ENCODE results near the gene SHISA6. TPM values are rescaled to one million over a fixed set of nuclear protein-coding genes. Genes with fewer than 3 reads are reported as not detected.

The SHISA6 gene
- total RNA-seq, 1 donor from 2014 or later, result not detected

GRCh38 chr17:11488407-11488806 is 247.4 kb downstream of the SHISA6 start:
- DNase-seq, result no peak
- Mint-ChIP-seq H3K4me1 (no peaks in the 10 kb centered on the region), H3K36me3 (ENCODE audit: low read depth) (no peaks in the 10 kb centered on the region), H3K4me3 (no peak overlapping the region), H3K27ac (no peak overlapping the region), H3K9me3 (peaks cover 17% of the 10 kb centered on the region), H3K27me3 (no peaks in the 10 kb centered on the region)
- intact Hi-C loops (cut with micrococcal nuclease), result no loop called here

GRCh38 chr17:11490171-11490755 is 249.2 kb downstream of the SHISA6 start:
- Mint-ChIP-seq H3K4me1 (no peaks in the 10 kb centered on the region), H3K27me3 (no peaks in the 10 kb centered on the region), H3K36me3 (ENCODE audit: low read depth) (no peaks in the 10 kb centered on the region), H3K4me3 (no peak overlapping the region), H3K27ac (no peak overlapping the region), H3K9me3 (peaks cover 17% of the 10 kb centered on the region)
- no peak for DNase-seq
- intact Hi-C loops (cut with micrococcal nuclease), result no loop called here

- H3K4me3 Mint-ChIP-seq, result no peak overlapping the region
Measured at GRCh38 chr17:11492511-11492910, 251.5 kb downstream of the SHISA6 start.

GRCh38 chr17:11493936-11494335 is 252.9 kb downstream of the SHISA6 start:
- H3K27me3 Mint-ChIP-seq, result no peaks in the 10 kb centered on the region
- no peaks in the 10 kb centered on the region for H3K36me3 Mint-ChIP-seq (ENCODE audit: low read depth)
- H3K27ac Mint-ChIP-seq, result no peak overlapping the region
- no peak overlapping the region for H3K4me3 Mint-ChIP-seq
- DNase-seq, result no peak
- peaks cover 14% of the 10 kb centered on the region for H3K9me3 Mint-ChIP-seq
- intact Hi-C loops (cut with micrococcal nuclease), result no loop called here
- no peaks in the 10 kb centered on the region for H3K4me1 Mint-ChIP-seq

More at GRCh38 chr17:11492511-11492910, 251.5 kb downstream of the SHISA6 start:
- Mint-ChIP-seq H3K9me3 (peaks cover 14% of the 10 kb centered on the region), H3K36me3 (ENCODE audit: low read depth) (no peaks in the 10 kb centered on the region), H3K4me1 (no peaks in the 10 kb centered on the region), H3K27ac (no peak overlapping the region), H3K27me3 (no peaks in the 10 kb centered on the region)
- no peak for DNase-seq
- intact Hi-C loops (cut with micrococcal nuclease), result no loop called here

GRCh38 chr17:11495613-11496012 is 254.6 kb downstream of the SHISA6 start:
- Mint-ChIP-seq H3K27ac (no peak overlapping the region), H3K9me3 (peaks cover 8% of the 10 kb centered on the region), H3K4me3 (no peak overlapping the region), H3K36me3 (ENCODE audit: low read depth) (no peaks in the 10 kb centered on the region), H3K4me1 (no peaks in the 10 kb centered on the region), H3K27me3 (no peaks in the 10 kb centered on the region)
- DNase-seq, result no peak
- intact Hi-C loops (cut with micrococcal nuclease), result no loop called here

- Mint-ChIP-seq H3K27ac (no peak overlapping the region), H3K4me1 (no peaks in the 10 kb centered on the region), H3K4me3 (no peak overlapping the region), H3K9me3 (peaks cover 6% of the 10 kb centered on the region), H3K27me3 (no peaks in the 10 kb centered on the region), H3K36me3 (ENCODE audit: low read depth) (no peaks in the 10 kb centered on the region)
- DNase-seq, result no peak
- intact Hi-C loops (cut with micrococcal nuclease), result no loop called here
Measured at GRCh38 chr17:11499881-11500280, 258.9 kb downstream of the SHISA6 start.

- DNase-seq, result no peak
- H3K27me3 Mint-ChIP-seq, result no peaks in the 10 kb centered on the region
- H3K27ac Mint-ChIP-seq, result no peak overlapping the region
- H3K36me3 Mint-ChIP-seq (ENCODE audit: low read depth), result no peaks in the 10 kb centered on the region
- H3K4me3 Mint-ChIP-seq, result no peak overlapping the region
- H3K4me1 Mint-ChIP-seq, result no peaks in the 10 kb centered on the region
- peaks cover 6% of the 10 kb centered on the region for H3K9me3 Mint-ChIP-seq
- intact Hi-C loops (cut with micrococcal nuclease), result no loop called here
Measured at GRCh38 chr17:11503308-11504035, 262.5 kb downstream of the SHISA6 start.

- peaks cover 6% of the 10 kb centered on the region for H3K9me3 Mint-ChIP-seq
- H3K27me3 Mint-ChIP-seq, result no peaks in the 10 kb centered on the region
- H3K4me1 Mint-ChIP-seq, result no peaks in the 10 kb centered on the region
- intact Hi-C loops (cut with micrococcal nuclease), result no loop called here
- no peak for DNase-seq
- H3K36me3 Mint-ChIP-seq (ENCODE audit: low read depth), result no peaks in the 10 kb centered on the region
- no peak overlapping the region for H3K4me3 Mint-ChIP-seq
- H3K27ac Mint-ChIP-seq, result no peak overlapping the region
Measured at GRCh38 chr17:11506635-11507034, 265.6 kb downstream of the SHISA6 start.

GRCh38 chr17:11511696-11512095 is 270.7 kb downstream of the SHISA6 start:
- Mint-ChIP-seq H3K27ac (no peak overlapping the region), H3K9me3 (no peaks in the 10 kb centered on the region), H3K4me3 (no peak overlapping the region), H3K4me1 (no peaks in the 10 kb centered on the region), H3K27me3 (no peaks in the 10 kb centered on the region), H3K36me3 (ENCODE audit: low read depth) (no peaks in the 10 kb centered on the region)
- intact Hi-C loops (cut with micrococcal nuclease), result no loop called here
- DNase-seq, result no peak

GRCh38 chr17:11514565-11514964 is 273.6 kb downstream of the SHISA6 start:
- Mint-ChIP-seq H3K27me3 (no peaks in the 10 kb centered on the region), H3K27ac (no peak overlapping the region), H3K36me3 (ENCODE audit: low read depth) (no peaks in the 10 kb centered on the region), H3K4me1 (no peaks in the 10 kb centered on the region), H3K9me3 (no peaks in the 10 kb centered on the region), H3K4me3 (no peak overlapping the region)
- no peak for DNase-seq
- intact Hi-C loops (cut with micrococcal nuclease), result no loop called here

GRCh38 chr17:11514981-11515680 is 274.1 kb downstream of the SHISA6 start:
- H3K27me3 Mint-ChIP-seq, result no peaks in the 10 kb centered on the region
- DNase-seq, result no peak
- H3K9me3 Mint-ChIP-seq, result no peaks in the 10 kb centered on the region
- no peaks in the 10 kb centered on the region for H3K4me1 Mint-ChIP-seq
- intact Hi-C loops (cut with micrococcal nuclease), result no loop called here
- no peak overlapping the region for H3K27ac Mint-ChIP-seq
- H3K36me3 Mint-ChIP-seq (ENCODE audit: low read depth), result no peaks in the 10 kb centered on the region
- H3K4me3 Mint-ChIP-seq, result no peak overlapping the region

- no peaks in the 10 kb centered on the region for H3K36me3 Mint-ChIP-seq (ENCODE audit: low read depth)
- intact Hi-C loops (cut with micrococcal nuclease), result no loop called here
- DNase-seq, result no peak
- no peaks in the 10 kb centered on the region for H3K9me3 Mint-ChIP-seq
- no peaks in the 10 kb centered on the region for H3K27me3 Mint-ChIP-seq
- no peak overlapping the region for H3K4me3 Mint-ChIP-seq
- H3K4me1 Mint-ChIP-seq, result no peaks in the 10 kb centered on the region
- H3K27ac Mint-ChIP-seq, result no peak overlapping the region
Measured at GRCh38 chr17:11515901-11516300, 274.9 kb downstream of the SHISA6 start.

- intact Hi-C loops (cut with micrococcal nuclease), result no loop called here
- no peak for DNase-seq
- no peaks in the 10 kb centered on the region for H3K4me1 Mint-ChIP-seq
- H3K36me3 Mint-ChIP-seq (ENCODE audit: low read depth), result no peaks in the 10 kb centered on the region
- no peak overlapping the region for H3K27ac Mint-ChIP-seq
- peaks cover 25% of the 10 kb centered on the region for H3K9me3 Mint-ChIP-seq
- H3K27me3 Mint-ChIP-seq, result no peaks in the 10 kb centered on the region
- no peak overlapping the region for H3K4me3 Mint-ChIP-seq
Measured at GRCh38 chr17:11535231-11535630, 294.2 kb downstream of the SHISA6 start.

- H3K36me3 Mint-ChIP-seq (ENCODE audit: low read depth), result no peaks in the 10 kb centered on the region
- no peak overlapping the region for H3K4me3 Mint-ChIP-seq
- H3K4me1 Mint-ChIP-seq, result no peaks in the 10 kb centered on the region
- peaks cover 19% of the 10 kb centered on the region for H3K9me3 Mint-ChIP-seq
- DNase-seq, result no peak
- H3K27me3 Mint-ChIP-seq, result no peaks in the 10 kb centered on the region
- intact Hi-C loops (cut with micrococcal nuclease), result no loop called here
- H3K27ac Mint-ChIP-seq, result no peak overlapping the region
Measured at GRCh38 chr17:11538366-11538765, 297.4 kb downstream of the SHISA6 start.

Measured in activated CD4-positive, alpha-beta T cell treated with anti-CD3 and anti-CD28 coated beads, Interleukin-2, amount 10 ng/mL, durations not matched to agents 24 days and 14 days (primary cell).